B cell (primary cell): Measurements from ENCODE around the gene TEX54. TPM values are rescaled to one million over a fixed set of nuclear protein-coding genes. Genes with fewer than 3 reads are reported as not detected.

Source experiments
- ATAC-seq: fragments of 200-7000 bp; cut with Tn5 transposase; one replicate; pipeline ENCODE4 v1.10.0; 2021; ENCODE audit warnings: low read depth, mild to moderate bottlenecking, moderate number of reproducible peaks, moderate library complexity
- CTCF ChIA-PET: fragments of 350-600 bp; sonication (Branson Sonifier 250); formaldehyde crosslinking; loops from one replicate; lab custom pipeline; 2021; ENCODE audit warnings: antibody characterized with exemption, inconsistent platforms; lab: Charles Lee
- POLR2A ChIA-PET: fragments of 350-600 bp; sonication (Branson Sonifier 250); formaldehyde crosslinking; loops from one replicate; lab custom pipeline; 2021; ENCODE audit warnings: antibody characterized with exemption; lab: Charles Lee
- DNase-seq: peaks from one replicate; pipeline ENCODE4 v3.0.0; 2013
- H2AFZ ChIP-seq: 2 replicates; pipeline ENCODE4 v1.6.1; 2012; ENCODE audit warnings: mild to moderate bottlenecking, low read depth, low read length; ENCODE audit not compliant: insufficient read depth, poor library complexity, severe bottlenecking
- H3K27ac ChIP-seq, 2 donors: 1 replicate in 1 of 2; 2 replicates in 1 of 2; pipeline ENCODE4 v1.5.1; 2012 to 2013; ENCODE audit warnings: low read length in 2 of 2, mild to moderate bottlenecking in 2 of 2, moderate library complexity in 1 of 2
- H3K27me3 ChIP-seq, 4 experiments: fragments of 200-600 bp in 1 of 4; sonication (generic) in 1 of 4; replicated peaks in 1 of 4; 1 replicate in 2 of 4; 2 replicates in 2 of 4; pipeline versions ENCODE4 v1.6.1 to v1.7.0; 2013 to 2016; ENCODE audit warnings: low read length in 3 of 4, mild to moderate bottlenecking in 2 of 4, mixed read lengths in 1 of 4, moderate library complexity in 1 of 4; ENCODE audit not compliant: insufficient read depth in 4 of 4, control insufficient read depth in 3 of 4; ENCODE audit errors: control extremely low read depth in 1 of 4
- H3K36me3 ChIP-seq, 2 experiments: replicated peaks in 1 of 2; 1 replicate in 1 of 2; 2 replicates in 1 of 2; pipeline versions ENCODE4 v1.6.1 to v1.7.1; 2013; ENCODE audit warnings: low read length in 1 of 2; ENCODE audit not compliant: insufficient read depth in 2 of 2, control insufficient read depth in 1 of 2; ENCODE audit errors: control extremely low read depth in 1 of 2, extremely low read depth in 1 of 2
- H3K4me1 ChIP-seq, 2 donors: fragments of 200-600 bp in 1 of 2; sonication (generic) in 1 of 2; 1 replicate in 1 of 2; 2 replicates in 1 of 2; pipeline versions ENCODE4 v1.5.1 to v1.6.1; 2013 to 2017; ENCODE audit warnings: low read length in 2 of 2; ENCODE audit not compliant: control insufficient read depth in 2 of 2, insufficient read depth in 2 of 2
- H3K4me2 ChIP-seq: replicated peaks from 2 replicates; pipeline ENCODE3; 2012; ENCODE audit warnings: mild to moderate bottlenecking, low read depth, low read length; ENCODE audit not compliant: poor library complexity, severe bottlenecking
- H3K4me3 ChIP-seq, 5 experiments: fragments of 200-600 bp in 1 of 5; sonication (generic) in 1 of 5; 1 replicate in 3 of 5; 2 replicates in 2 of 5; pipeline versions ENCODE4 v1.5.1 to v1.7.0; 2011 to 2016; ENCODE audit warnings: low read length in 4 of 5, mild to moderate bottlenecking in 4 of 5, low read depth in 2 of 5, control low read depth in 1 of 5, moderate library complexity in 1 of 5; ENCODE audit not compliant: insufficient read depth in 1 of 5; ENCODE audit errors: control extremely low read depth in 1 of 5, extremely low read depth in 1 of 5
- H3K79me2 ChIP-seq: fragments of 200-600 bp; sonication (generic); one replicate; pipeline ENCODE4 v1.6.0; 2016; ENCODE audit warnings: low read length; ENCODE audit not compliant: control insufficient read depth, insufficient read depth
- H3K9ac ChIP-seq: fragments of 200-600 bp; sonication (generic); 2 replicates; pipeline ENCODE4 v1.6.1; 2017; ENCODE audit warnings: mild to moderate bottlenecking, low read length, moderate library complexity
- H3K9me3 ChIP-seq, 3 donors: one replicate each; pipeline versions ENCODE4 v1.6.1 to v1.7.1; 2013; ENCODE audit warnings: low read length in 2 of 3; ENCODE audit not compliant: control insufficient read depth in 2 of 3, insufficient read depth in 1 of 3; ENCODE audit errors: control extremely low read depth in 1 of 3
- H4K20me1 ChIP-seq: 2 replicates; pipeline ENCODE4 v1.6.0; 2012; ENCODE audit warnings: mild to moderate bottlenecking, low read length; ENCODE audit not compliant: insufficient read depth, control insufficient read depth, poor library complexity, severe bottlenecking
- H3K27ac Mint-ChIP-seq: one replicate; pipeline ENCODE4 v1.8.0; 2021; ENCODE audit warnings: mixed read lengths
- H3K27me3 Mint-ChIP-seq: one replicate; pipeline ENCODE4 v1.8.0; 2021; ENCODE audit warnings: mixed read lengths
- H3K4me1 Mint-ChIP-seq: one replicate; pipeline ENCODE4 v1.8.0; 2021; ENCODE audit warnings: mixed read lengths
- H3K4me3 Mint-ChIP-seq: one replicate; pipeline ENCODE4 v1.8.0; 2021; ENCODE audit warnings: mixed read lengths
- H3K9me3 Mint-ChIP-seq: one replicate; pipeline ENCODE4 v1.8.0; 2022; ENCODE audit warnings: mixed read lengths; ENCODE audit not compliant: insufficient read depth
- EZH2 ChIP-seq: IDR thresholded peaks from 2 replicates; pipeline ENCODE4 v1.6.1; 2012; ENCODE audit warnings: borderline replicate concordance, low read depth, mild to moderate bottlenecking, moderate library complexity, low read length; ENCODE audit not compliant: insufficient read depth, poor library complexity, severe bottlenecking
- WGBS: methylation state at CpG from one replicate; pipeline ENCODE4 v1.1.5; 2013; ENCODE audit warnings: missing lambda C conversion rate; ENCODE audit not compliant: insufficient coverage; 5-methylcytosine and 5-hydroxymethylcytosine counted together
- intact Hi-C: fragments of 100-400 bp; cut with micrococcal nuclease; formaldehyde crosslinking; loops from one replicate; pipeline ENCODE4 v1.10.0; 2022
- polyA plus RNA-seq: library from polyadenylated mRNA; depleted of rRNA; stranded (reverse); fragments of >200 nt; gene quantifications from 2 replicates; pipeline ENCODE4 v1.2.3, GENCODE V29; 2012
- total RNA-seq, 2 donors: library from RNA; stranded (reverse); fragments of 120-200 nt in 1 of 2; gene quantifications; 1 replicate in 1 of 2; 2 replicates in 1 of 2; pipeline versions ENCODE4 v1.2.3 to v1.2.4, GENCODE V29; 2013 to 2022
- TF ChIP-seq, protein P1 (sequence below): fragments of 200-600 bp; IDR thresholded peaks from one replicate; pipeline ENCODE4 v1.8.0; 2022; ENCODE audit warnings: antibody characterized with exemption, mild to moderate bottlenecking

TEX54 gene
- total and polyA plus RNA-seq, 2 donors (not counting 1 experiment from before 2014, with no cell fraction given), result 1.1 TPM; not detected in 1

DNA sequence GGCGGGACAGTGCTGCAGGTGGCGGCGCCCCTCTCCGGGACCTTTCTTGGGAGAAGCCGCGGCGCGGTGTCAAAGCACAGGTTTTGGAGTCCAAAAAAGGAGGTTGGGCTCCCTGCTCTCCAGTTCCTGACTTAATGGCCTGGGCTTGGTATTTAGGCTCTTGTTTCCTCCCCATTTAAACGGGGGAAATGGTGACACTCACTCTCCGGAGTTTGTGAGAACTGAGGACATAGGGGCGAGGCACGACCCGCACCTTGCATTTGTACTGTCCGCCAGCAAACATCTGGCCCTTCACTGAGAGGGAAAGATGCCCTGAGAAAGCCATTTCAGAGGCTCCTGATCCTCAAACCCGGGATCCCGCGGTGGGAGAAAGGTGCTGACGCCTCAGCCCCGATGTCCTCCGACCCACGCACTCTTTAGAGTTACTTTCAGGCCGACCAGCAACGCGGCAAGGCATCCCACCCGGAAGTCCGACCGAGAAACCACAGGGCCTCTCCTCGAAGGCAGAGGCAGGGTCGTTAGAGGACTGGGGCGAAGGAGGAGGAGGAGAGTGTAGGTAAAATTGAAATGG lies 9.6 kb upstream of the TEX54 start:
- TF ChIP-seq EZH2, result no peak
- TF ChIP-seq, protein P1, sequence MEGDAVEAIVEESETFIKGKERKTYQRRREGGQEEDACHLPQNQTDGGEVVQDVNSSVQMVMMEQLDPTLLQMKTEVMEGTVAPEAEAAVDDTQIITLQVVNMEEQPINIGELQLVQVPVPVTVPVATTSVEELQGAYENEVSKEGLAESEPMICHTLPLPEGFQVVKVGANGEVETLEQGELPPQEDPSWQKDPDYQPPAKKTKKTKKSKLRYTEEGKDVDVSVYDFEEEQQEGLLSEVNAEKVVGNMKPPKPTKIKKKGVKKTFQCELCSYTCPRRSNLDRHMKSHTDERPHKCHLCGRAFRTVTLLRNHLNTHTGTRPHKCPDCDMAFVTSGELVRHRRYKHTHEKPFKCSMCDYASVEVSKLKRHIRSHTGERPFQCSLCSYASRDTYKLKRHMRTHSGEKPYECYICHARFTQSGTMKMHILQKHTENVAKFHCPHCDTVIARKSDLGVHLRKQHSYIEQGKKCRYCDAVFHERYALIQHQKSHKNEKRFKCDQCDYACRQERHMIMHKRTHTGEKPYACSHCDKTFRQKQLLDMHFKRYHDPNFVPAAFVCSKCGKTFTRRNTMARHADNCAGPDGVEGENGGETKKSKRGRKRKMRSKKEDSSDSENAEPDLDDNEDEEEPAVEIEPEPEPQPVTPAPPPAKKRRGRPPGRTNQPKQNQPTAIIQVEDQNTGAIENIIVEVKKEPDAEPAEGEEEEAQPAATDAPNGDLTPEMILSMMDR, result no peak
- DNase-seq, result no peak
- H3K9me3 ChIP-seq, result no peaks in the 10 kb centered on the region
- H2AFZ ChIP-seq, result peak overlapping the region; percentile 92
- Mint-ChIP-seq H3K4me3 (no peak overlapping the region), H3K27me3 (no peaks in the 10 kb centered on the region), H3K27ac (no peak overlapping the region), H3K4me1 (peaks cover 18% of the 10 kb centered on the region), H3K9me3 (no peaks in the 10 kb centered on the region)
- intact Hi-C loops, result loop anchor here (1.0 to 5.0 kb wide), 4 partner anchors 13 to 285 kb away; partner anchors contain the start of genes TUT1 and ZBTB3
- H3K4me3 ChIP-seq, result peak overlapping the region; percentile 61 to 97 (median 91)
- peaks cover 14 to 33% of the 10 kb centered on the region in 2 donors for H3K4me1 ChIP-seq
- no peaks in the 10 kb centered on the region for H3K27me3 ChIP-seq
- ATAC-seq, result no peak
- peak overlapping the region; percentile 99 to 100 for H3K27ac ChIP-seq
- peaks cover 0 to 6% of the 10 kb centered on the region in 2 experiments for H3K36me3 ChIP-seq
- CTCF ChIA-PET, result interaction anchor here (0.8 to 2.4 kb wide), 10 partner anchors 10 to 115 kb away, joined by 3 to 9 read pairs (median 4); partner anchors contain the start of genes HNRNPUL2, SLC3A2 and STX5
- 5% methylated on average over 26 of the region's 30 CpGs for whole genome bisulfite sequencing
- peak overlapping the region; percentile 99 for H3K9ac ChIP-seq
- no peaks in the 10 kb centered on the region for H4K20me1 ChIP-seq
- POLR2A ChIA-PET, result interaction anchor here (0.6 to 5.0 kb wide), 21 partner anchors 9 to 251 kb away, joined by 3 to 159 read pairs (median 6); partner anchors contain the start of genes BSCL2, GNG3, HNRNPUL2 and INTS5
- H3K79me2 ChIP-seq, result peaks cover 21% of the 10 kb centered on the region
- peak overlapping the region; percentile 74 for H3K4me2 ChIP-seq
